Activated CD8-positive, alpha-beta memory T cell treated with anti-CD3 and anti-CD28 coated beads for 48 hours (primary cell): ENCODE data around the gene RAB5B.

ENCODE experiments used
- DNase-seq, 3 experiments: peaks; one replicate each; pipeline ENCODE4 v3.0.0-alpha.2; 2020; ENCODE audit warnings: low read depth in 2 of 3, low spot score in 2 of 3

Gene RAB5B

GRCh38 chr12:55973599-55974307, at the start of gene RAB5B:
RAB5B (plus strand) TSS chr12:55974078; CDS start chr12:55986961, 12,883 bp downstream.
- peak; percentile 80 to 91 (median 81) for DNase-seq

- DNase-seq: no peak
These were observed 48.5 kb upstream of the RAB5B start for GRCh38 chr12:55925371-55925770.

GRCh38 chr12:55925870-55926737, 47.8 kb upstream of the RAB5B start:
- no peak for DNase-seq

GRCh38 chr12:55926738-55927587, 46.9 kb upstream of the RAB5B start:
- DNase-seq: peak; percentile 81 to 94 (median 87)

GRCh38 chr12:55927588-55928502, 46.0 kb upstream of the RAB5B start, which contains the start of gene PYM1:
PYM1 (minus strand) TSS chr12:55927894; CDS start chr12:55927761, 133 bp downstream.
- DNase-seq: no peak

GRCh38 chr12:55929306-55929791, 44.5 kb upstream of the RAB5B start:
- DNase-seq: peak in 1 of 3 experiments; percentile 76

- peak in 1 of 3 experiments; percentile 59 for DNase-seq
These were observed 43.0 kb upstream of the RAB5B start, which contains the start of gene DGKA for GRCh38 chr12:55930771-55931316. DGKA (plus strand) TSS chr12:55931162; CDS start chr12:55936504, 5,342 bp downstream.

GRCh38 chr12:55931317-55931779, 42.5 kb upstream of the RAB5B start:
- no peak for DNase-seq

- no peak for DNase-seq
These were observed 41.9 kb upstream of the RAB5B start for GRCh38 chr12:55931780-55932550.

GRCh38 chr12:55932551-55932910, 41.3 kb upstream of the RAB5B start:
- DNase-seq: no peak

GRCh38 chr12:55933169-55933798, 40.6 kb upstream of the RAB5B start:
- no peak for DNase-seq

GRCh38 chr12:55933799-55934742, 39.8 kb upstream of the RAB5B start:
- no peak for DNase-seq

- no peak for DNase-seq
These were observed 39.1 kb upstream of the RAB5B start for GRCh38 chr12:55934773-55935172.

GRCh38 chr12:55935738-55936151, 38.1 kb upstream of the RAB5B start:
- no peak for DNase-seq

GRCh38 chr12:55937981-55938380, 35.9 kb upstream of the RAB5B start:
- no peak for DNase-seq

GRCh38 chr12:55938826-55939501, 34.9 kb upstream of the RAB5B start:
- no peak for DNase-seq
